K562 (cell line): ENCODE data around the gene PTK7. TPM values are rescaled to one million over a fixed set of nuclear protein-coding genes. Genes with fewer than 3 reads are reported as not detected.

Experiments
- ASH1L ChIP-seq: fragments of 450-650 bp; IDR thresholded peaks from 2 replicates; pipeline ENCODE4 v1.6.1; 2018; ENCODE audit warnings: borderline replicate concordance, mild to moderate bottlenecking, low read depth; ENCODE audit not compliant: partially characterized antibody
- KHSRP ChIP-seq: fragments of 450-650 bp; IDR thresholded peaks from 2 replicates; pipeline ENCODE4 v1.6.1; 2017
- KLF6 ChIP-seq: fragments of 250-450 bp; sonication (Bioruptor Pico); IDR thresholded peaks from 2 replicates; pipeline ENCODE4 v1.4.0; 2020; ENCODE audit warnings: mild to moderate bottlenecking, moderate library complexity, borderline replicate concordance
- MEF2D ChIP-seq: conservative IDR thresholded peaks from 2 replicates; pipeline ENCODE4 v1.6.1; 2016; ENCODE audit warnings: low read depth, missing genetic modification characterization, missing compliant biosample characterization
- MXD1 ChIP-seq: fragments of 250-450 bp; sonication (Bioruptor Pico); IDR thresholded peaks from 2 replicates; pipeline ENCODE4 v1.8.0; 2021; ENCODE audit warnings: borderline replicate concordance, mild to moderate bottlenecking, moderate library complexity; ENCODE audit not compliant: poor library complexity, severe bottlenecking
- NFRKB ChIP-seq: fragments of 450-650 bp; IDR thresholded peaks from 2 replicates; pipeline ENCODE4 v1.6.1; 2016; ENCODE audit warnings: low read depth
- NRF1 ChIP-seq, 2 experiments: fragments of 450-650 bp; IDR thresholded peaks in 1 of 2; conservative IDR thresholded peaks in 1 of 2; 2 replicates each; pipeline ENCODE4 v1.6.1; 2014; ENCODE audit warnings: mild to moderate bottlenecking in 2 of 2
- PHF20 ChIP-seq: fragments of 450-650 bp; IDR thresholded peaks from 2 replicates; pipeline ENCODE4 v1.6.1; 2018; ENCODE audit not compliant: partially characterized antibody
- PHTF2 ChIP-seq: fragments of 250-450 bp; sonication (Bioruptor Pico); IDR thresholded peaks from 2 replicates; pipeline ENCODE4 v1.5.0; 2021; ENCODE audit warnings: mild to moderate bottlenecking
- RBM22 ChIP-seq: fragments of 200-400 bp; formaldehyde crosslinking; IDR thresholded peaks from 2 replicates; pipeline ENCODE4 v1.6.1; 2018; ENCODE audit warnings: low read length, low read depth; ENCODE audit not compliant: poor library complexity, severe bottlenecking
- RBM34 ChIP-seq: fragments of 200-400 bp; formaldehyde crosslinking; IDR thresholded peaks from 2 replicates; pipeline ENCODE4 v1.6.1; 2018; ENCODE audit warnings: low read length, borderline replicate concordance; ENCODE audit not compliant: insufficient read depth
- SMARCB1 ChIP-seq: IDR thresholded peaks from 2 replicates; pipeline ENCODE4 v1.6.1; 2011; ENCODE audit warnings: improper control_type of control experiment, low read depth; ENCODE audit not compliant: insufficient read length
- TAF15 ChIP-seq: fragments of 200-400 bp; formaldehyde crosslinking; IDR thresholded peaks from 2 replicates; pipeline ENCODE4 v1.6.1; 2017; ENCODE audit warnings: mild to moderate bottlenecking, low read depth, low read length, moderate library complexity
- TCF3 ChIP-seq: sonication (generic); formaldehyde crosslinking; IDR thresholded peaks from 2 replicates; pipeline ENCODE4 v1.4.0; 2020; ENCODE audit warnings: mild to moderate bottlenecking, missing genetic modification reagents
- TEAD4 ChIP-seq, 2 experiments: sonication (generic) in 1 of 2; formaldehyde crosslinking in 1 of 2; IDR thresholded peaks; 2 replicates each; pipeline versions ENCODE4 v1.6.1 to v1.8.0; 2012 to 2022; ENCODE audit warnings: borderline replicate concordance in 1 of 2, inconsistent platforms in 1 of 2, low read length in 1 of 2, mild to moderate bottlenecking in 1 of 2, missing genetic modification reagents in 1 of 2
- ZBED1 ChIP-seq: IDR thresholded peaks from 2 replicates; pipeline ENCODE4 v1.6.1; 2014
- ZFPM2 ChIP-seq: fragments of 250-450 bp; sonication (Bioruptor Pico); IDR thresholded peaks from 2 replicates; pipeline ENCODE4 v1.5.1; 2022; ENCODE audit warnings: mild to moderate bottlenecking
- ZNF133 ChIP-seq: fragments of 250-450 bp; sonication (Bioruptor Pico); IDR thresholded peaks from 2 replicates; pipeline ENCODE4 v1.4.0; 2020; ENCODE audit warnings: mild to moderate bottlenecking
- ZNF253 ChIP-seq: fragments of 250-450 bp; sonication (Bioruptor Pico); conservative IDR thresholded peaks from 2 replicates; pipeline ENCODE4 v1.6.1; 2021; ENCODE audit warnings: mild to moderate bottlenecking
- ZNF263 ChIP-seq: sonication (generic); formaldehyde crosslinking; IDR thresholded peaks from 2 replicates; pipeline ENCODE4 v1.8.0; 2022; ENCODE audit warnings: mild to moderate bottlenecking, missing genetic modification reagents, borderline replicate concordance
- ZNF551 ChIP-seq: fragments of 250-450 bp; sonication (Bioruptor Pico); IDR thresholded peaks from 2 replicates; pipeline ENCODE4 v1.5.0; 2021; ENCODE audit warnings: mild to moderate bottlenecking, moderate library complexity
- ZNF717 ChIP-seq: fragments of 250-450 bp; sonication (Bioruptor Pico); IDR thresholded peaks from 2 replicates; pipeline ENCODE4 v1.5.0; 2021
- polyA plus RNA-seq, 8 experiments: library from polyadenylated mRNA; depleted of rRNA in 4 of 8; stranded (reverse) in 5 of 8; unstranded in 3 of 8; fragments of >200 nt; fragmentation: Nextera tagmentation in 2 of 8; fragmentation: Illumina TruSeq in 1 of 8; extraction: Ambion mirVana in 2 of 8; extraction: Trizol in 1 of 8; gene quantifications; 2 replicates each; pipeline versions ENCODE4 v1.2.1 to v1.2.3, GENCODE V29; 2011 to 2014; ENCODE audit warnings: inconsistent platforms in 1 of 8, missing spikeins in 1 of 8
- total RNA-seq, 7 experiments: library from RNA; depleted of rRNA in 6 of 7; stranded (reverse); fragments of >200 nt in 6 of 7; fragmentation: Illumina TruSeq in 2 of 7; extraction: Trizol in 2 of 7; gene quantifications; 2 replicates each; pipeline versions ENCODE4 v1.2.1 to v1.2.3, GENCODE V29; 2011 to 2021; ENCODE audit warnings: low replicate concordance in 1 of 7
- TF ChIP-seq, protein P1 (sequence below): fragments of 450-650 bp; IDR thresholded peaks from 2 replicates; pipeline ENCODE4 v1.6.1; 2016; ENCODE audit warnings: low read depth, mild to moderate bottlenecking, moderate library complexity
- TF ChIP-seq, protein P2 (sequence below): fragments of 250-450 bp; sonication (Bioruptor Pico); IDR thresholded peaks from 2 replicates; pipeline ENCODE4 v1.4.0; 2020; ENCODE audit warnings: mild to moderate bottlenecking
- TF ChIP-seq, protein P3 (sequence below): fragments of 250-450 bp; sonication (Bioruptor Pico); IDR thresholded peaks from 2 replicates; pipeline ENCODE4 v1.5.1; 2021; ENCODE audit warnings: mild to moderate bottlenecking

PTK7 gene
- total and polyA plus RNA-seq, 9 of the 15 experiments (the other 6 are each of a cell fraction or from before 2014, with no cell fraction given) = 0.20 to 6.8 (median 4.2) TPM

- TF ChIP-seq ZNF263 (peak; percentile 52; the same call in 1 of the 2 replicates), MXD1 (CRISPR knock-in tag) (no peak), MEF2D (no peak), TEAD4 (IDR thresholded peaks at IDR 0.05; ENCODE audit: low read length) (no peak), TEAD4 (CRISPR knock-in tag; IDR thresholded peaks at IDR 0.05; ENCODE audit: borderline replicate concordance) (0 out of 2 replicates have a peak, but pooled peaks have one; percentile 37), TAF15 (no peak), NFRKB (0 out of 2 replicates have a peak, but pooled peaks have one; percentile 38), ZFPM2 (CRISPR knock-in tag) (no peak), ZNF253 (CRISPR knock-in tag) (no peak), ZNF717 (no peak), SMARCB1 (no peak), NRF1 (conservative IDR thresholded peaks at IDR 0.05 in 1 of 2, IDR thresholded peaks at IDR 0.05 in 1 of 2) (peak; percentile 23 to 48; a peak in 3 of 4 replicates), ZNF133 (no peak), PHTF2 (CRISPR knock-in tag) (no peak), ASH1L (no peak), RBM22 (peak; percentile 34), KLF6 (CRISPR knock-in tag) (no peak), RBM34 (no peak), ZNF551 (no peak), TCF3 (CRISPR knock-in tag) (no peak), PHF20 (no peak), ZBED1 (no peak), KHSRP (no peak)
- TF ChIP-seq, protein P1, sequence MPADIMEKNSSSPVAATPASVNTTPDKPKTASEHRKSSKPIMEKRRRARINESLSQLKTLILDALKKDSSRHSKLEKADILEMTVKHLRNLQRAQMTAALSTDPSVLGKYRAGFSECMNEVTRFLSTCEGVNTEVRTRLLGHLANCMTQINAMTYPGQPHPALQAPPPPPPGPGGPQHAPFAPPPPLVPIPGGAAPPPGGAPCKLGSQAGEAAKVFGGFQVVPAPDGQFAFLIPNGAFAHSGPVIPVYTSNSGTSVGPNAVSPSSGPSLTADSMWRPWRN = no peak
- TF ChIP-seq, protein P2, sequence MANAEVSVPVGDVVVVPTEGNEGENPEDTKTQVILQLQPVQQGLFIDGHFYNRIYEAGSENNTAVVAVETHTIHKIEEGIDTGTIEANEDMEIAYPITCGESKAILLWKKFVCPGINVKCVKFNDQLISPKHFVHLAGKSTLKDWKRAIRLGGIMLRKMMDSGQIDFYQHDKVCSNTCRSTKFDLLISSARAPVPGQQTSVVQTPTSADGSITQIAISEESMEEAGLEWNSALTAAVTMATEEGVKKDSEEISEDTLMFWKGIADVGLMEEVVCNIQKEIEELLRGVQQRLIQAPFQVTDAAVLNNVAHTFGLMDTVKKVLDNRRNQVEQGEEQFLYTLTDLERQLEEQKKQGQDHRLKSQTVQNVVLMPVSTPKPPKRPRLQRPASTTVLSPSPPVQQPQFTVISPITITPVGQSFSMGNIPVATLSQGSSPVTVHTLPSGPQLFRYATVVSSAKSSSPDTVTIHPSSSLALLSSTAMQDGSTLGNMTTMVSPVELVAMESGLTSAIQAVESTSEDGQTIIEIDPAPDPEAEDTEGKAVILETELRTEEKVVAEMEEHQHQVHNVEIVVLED (CRISPR knock-in tag) = no peak
- TF ChIP-seq, protein P3, sequence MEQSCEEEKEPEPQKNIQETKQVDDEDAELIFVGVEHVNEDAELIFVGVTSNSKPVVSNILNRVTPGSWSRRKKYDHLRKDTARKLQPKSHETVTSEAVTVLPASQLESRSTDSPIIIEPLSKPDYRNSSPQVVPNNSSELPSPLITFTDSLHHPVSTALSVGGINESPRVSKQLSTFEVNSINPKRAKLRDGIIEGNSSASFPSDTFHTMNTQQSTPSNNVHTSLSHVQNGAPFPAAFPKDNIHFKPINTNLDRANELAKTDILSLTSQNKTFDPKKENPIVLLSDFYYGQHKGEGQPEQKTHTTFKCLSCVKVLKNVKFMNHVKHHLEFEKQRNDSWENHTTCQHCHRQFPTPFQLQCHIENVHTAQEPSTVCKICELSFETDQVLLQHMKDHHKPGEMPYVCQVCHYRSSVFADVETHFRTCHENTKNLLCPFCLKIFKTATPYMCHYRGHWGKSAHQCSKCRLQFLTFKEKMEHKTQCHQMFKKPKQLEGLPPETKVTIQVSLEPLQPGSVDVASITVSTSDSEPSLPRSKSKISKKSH (CRISPR knock-in tag) = no peak
Observed at GRCh38 chr6:43172104-43173007, 96.2 kb downstream of the PTK7 start (continued).
